ENCODE results near the gene ZNF208.
"Not testable (repeated sequence)": the region's sequence is repeated elsewhere in the genome, so short reads cannot be mapped to it uniquely, and the experiment has no call there.

ZNF208 gene

GRCh38 chr19:22010437-22011143 is at the start of gene ZNF208:
ZNF208 (minus strand) TSS chr19:22010943; CDS start chr19:22010794, 149 bp downstream.
- peak; percentile 18 for DNase-seq

DNA sequence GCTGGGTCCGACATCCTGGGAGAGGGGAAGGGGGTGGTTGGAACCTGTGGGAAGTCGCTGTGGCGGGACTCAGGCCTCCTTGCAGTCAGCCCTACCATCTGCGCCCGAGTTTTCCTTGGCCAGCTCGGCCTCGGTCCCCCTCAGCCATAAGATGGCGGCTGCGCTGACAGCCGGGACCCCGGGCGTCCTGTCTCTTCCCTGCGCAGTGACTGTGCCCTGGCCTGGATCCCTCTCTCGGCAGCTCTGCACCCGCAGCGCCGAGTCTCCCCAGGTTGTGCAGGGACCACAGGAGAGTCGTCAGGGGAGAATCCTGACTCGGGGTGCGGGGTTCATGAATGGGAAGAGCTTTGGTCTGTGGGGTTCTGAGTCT is 41.9 kb upstream of the ZNF208 start:
- peak; percentile 29 for DNase-seq

GRCh38 chr19:22041151-22041550 is 30.4 kb upstream of the ZNF208 start:
- DNase-seq, result not testable (repeated sequence)

DNA sequence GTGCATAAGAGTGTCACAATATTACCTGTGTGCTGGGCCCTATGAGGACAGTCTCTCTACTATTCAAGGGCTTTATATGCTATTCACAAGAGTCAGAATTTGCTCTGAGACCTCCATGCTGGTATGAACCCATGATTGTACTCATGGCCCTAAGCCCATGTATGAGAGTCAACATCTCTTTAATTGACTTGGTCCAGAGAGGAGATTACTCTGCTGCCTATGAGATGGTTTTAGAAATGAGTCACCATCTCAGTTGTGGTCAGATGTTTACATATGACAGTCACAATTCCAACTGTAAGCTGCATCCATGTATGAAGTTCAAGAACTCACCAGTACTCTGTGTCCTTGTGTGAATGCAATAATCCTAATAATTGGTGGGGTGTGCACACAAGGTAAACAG is 19.9 kb upstream of the ZNF208 start:
- DNase-seq, result no peak

GRCh38 chr19:22026687-22027086 is 15.9 kb upstream of the ZNF208 start:
- DNase-seq, result no peak

DNA sequence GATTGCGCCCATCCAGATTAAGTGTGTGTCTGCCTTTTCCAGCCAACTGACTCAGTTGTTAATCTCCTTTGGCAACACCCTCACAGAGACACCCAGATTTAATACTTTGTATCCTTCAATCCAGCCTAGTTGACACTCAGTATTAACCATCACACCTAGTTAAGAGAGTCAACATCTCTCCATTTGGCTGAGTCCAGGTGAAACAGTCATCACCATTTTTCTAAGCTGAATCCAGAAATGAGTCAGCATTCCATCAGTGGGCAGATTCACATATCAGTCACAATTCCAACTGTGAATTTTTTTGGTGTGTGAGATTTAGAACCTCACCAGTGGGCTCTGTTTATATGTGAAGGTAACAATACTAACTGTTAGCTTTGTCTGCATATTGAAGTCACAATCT is 14.8 kb upstream of the ZNF208 start:
- not testable (repeated sequence) for DNase-seq

DNA sequence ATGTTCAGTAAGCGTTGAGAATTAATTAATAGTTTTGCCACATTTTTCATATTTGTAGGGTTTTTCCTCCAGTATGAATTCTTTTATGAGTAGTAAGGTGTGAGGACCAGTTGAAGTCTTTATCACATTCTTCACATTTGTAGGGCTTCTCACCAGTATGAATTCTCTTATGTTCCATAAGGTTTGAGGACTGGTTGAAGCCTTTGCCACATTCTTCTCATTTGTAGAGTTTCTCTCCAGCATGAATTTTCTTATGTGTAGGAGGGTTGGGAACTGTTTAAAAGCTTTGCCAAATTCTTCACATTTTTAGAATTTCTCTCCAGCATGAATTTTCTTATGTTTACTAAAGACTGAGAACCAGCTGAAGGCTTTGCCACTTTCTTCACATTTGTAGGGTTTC is 40.3 kb downstream of the ZNF208 start:
- DNase-seq, result no peak

DNA sequence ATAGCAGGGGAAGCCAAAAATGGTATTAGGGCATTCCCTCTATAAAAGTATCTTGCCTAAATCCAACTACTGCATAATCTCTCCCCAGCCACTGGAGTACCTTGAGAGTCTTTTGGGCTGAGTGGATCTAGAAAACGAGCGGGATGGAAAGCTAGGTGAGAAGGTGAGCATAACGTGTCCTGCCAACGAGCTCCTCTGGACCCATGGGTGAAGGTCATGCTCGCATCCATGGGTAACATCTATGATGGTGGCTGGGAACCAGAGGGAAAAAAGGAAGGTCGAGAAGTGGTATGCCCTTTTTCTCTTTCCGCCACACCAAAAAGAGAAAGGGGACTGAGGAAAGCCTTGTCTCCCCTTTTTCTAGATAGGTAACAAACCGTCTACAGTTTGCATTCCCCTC is 63.0 kb downstream of the ZNF208 start:
- no peak for DNase-seq

- DNase-seq, result no peak
Measured at GRCh38 chr19:21940684-21941083, 70.1 kb downstream of the ZNF208 start.

DNA sequence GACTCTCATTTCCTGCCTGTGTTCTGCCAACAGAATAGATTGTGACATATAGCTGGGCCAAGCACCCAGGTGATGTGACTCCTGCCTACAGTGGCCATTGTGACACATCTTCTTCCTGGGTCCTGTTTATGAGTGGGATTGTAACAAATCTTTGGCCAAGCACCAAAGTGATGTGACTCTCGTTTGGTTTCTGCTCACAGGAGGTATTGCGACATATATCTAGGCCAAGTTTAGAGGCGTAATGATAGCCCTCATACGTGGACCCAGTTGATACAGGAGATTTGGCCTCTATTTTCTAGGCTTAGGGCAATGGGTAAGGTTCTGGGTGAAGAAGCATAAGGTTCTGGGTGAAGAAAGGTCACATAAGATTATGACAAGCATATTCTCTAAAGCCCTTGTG is 76.2 kb downstream of the ZNF208 start:
- no peak for DNase-seq

DNA sequence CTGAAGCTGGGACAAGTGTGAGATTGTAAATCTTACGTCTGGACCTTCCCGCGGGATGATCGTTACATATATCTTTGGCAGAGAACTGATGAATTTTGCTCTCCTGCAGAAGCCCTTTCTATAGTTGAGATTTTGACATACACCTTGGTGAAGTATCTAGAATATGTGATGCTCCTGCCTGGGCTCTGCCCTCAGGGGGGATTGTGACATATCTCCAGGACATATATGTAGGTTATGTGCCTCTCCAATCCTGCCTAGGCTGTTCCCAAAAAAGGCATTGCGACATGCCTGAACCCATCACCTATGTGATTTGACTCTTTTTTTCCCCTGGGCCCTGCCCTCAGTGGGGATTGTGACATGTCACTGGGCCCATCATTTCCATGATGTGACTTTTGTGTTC is 76.6 kb downstream of the ZNF208 start:
- no peak for DNase-seq

GRCh38 chr19:21922276-21922675 is 88.5 kb downstream of the ZNF208 start:
- no peak for DNase-seq

GRCh38 chr19:21921691-21922180 is 89.0 kb downstream of the ZNF208 start:
- no peak for DNase-seq

GRCh38 chr19:21915411-21915810 is 95.3 kb downstream of the ZNF208 start:
- no peak for DNase-seq

- peak; percentile 23 for DNase-seq
Measured at GRCh38 chr19:21912654-21913053, 98.1 kb downstream of the ZNF208 start.

GRCh38 chr19:21910318-21910717 is 100.4 kb downstream of the ZNF208 start:
- DNase-seq, result no peak

GRCh38 chr19:21908066-21908465 is 102.7 kb downstream of the ZNF208 start:
- DNase-seq, result no peak

DNA sequence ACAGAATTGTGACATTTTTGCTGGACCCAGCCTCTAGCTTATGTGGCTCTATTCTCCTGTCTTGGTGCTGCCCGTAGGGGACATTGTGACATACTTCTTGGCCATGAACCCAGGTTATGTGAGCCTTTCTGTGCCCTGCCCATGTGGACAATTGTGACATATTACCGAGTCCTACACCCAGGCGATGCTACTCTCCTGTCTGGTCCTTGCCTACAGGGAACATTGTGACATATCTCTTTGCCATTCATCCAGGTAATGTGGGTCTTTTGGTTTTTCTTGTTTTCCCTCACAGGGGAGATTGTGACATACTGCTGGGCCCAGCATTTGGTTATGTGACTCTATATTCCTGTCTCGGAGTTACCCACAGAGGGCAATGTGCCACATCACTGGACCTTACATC is 103.2 kb downstream of the ZNF208 start:
- no peak for DNase-seq

GRCh38 chr19:21902571-21902970 is 108.2 kb downstream of the ZNF208 start:
- DNase-seq, result no peak

DNA sequence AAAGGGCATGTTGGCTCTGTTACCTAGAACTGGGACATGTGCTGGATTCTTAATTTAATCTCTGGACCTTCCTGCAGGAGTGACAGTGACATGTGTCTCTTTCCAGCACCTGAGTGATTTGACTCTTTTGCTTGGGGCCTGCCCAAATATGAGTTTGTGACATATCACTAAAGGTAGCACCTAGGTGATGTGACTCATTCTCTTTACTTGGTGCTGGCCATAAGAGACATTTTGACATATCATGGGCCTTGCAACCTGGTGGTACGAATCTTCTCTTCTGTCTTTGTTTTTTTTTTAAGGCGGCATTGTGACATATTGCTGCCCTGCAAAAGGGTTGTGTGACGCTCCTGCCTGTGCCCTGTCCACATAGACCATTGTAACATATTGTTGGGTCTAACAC is 108.9 kb downstream of the ZNF208 start:
- DNase-seq, result no peak

DNA sequence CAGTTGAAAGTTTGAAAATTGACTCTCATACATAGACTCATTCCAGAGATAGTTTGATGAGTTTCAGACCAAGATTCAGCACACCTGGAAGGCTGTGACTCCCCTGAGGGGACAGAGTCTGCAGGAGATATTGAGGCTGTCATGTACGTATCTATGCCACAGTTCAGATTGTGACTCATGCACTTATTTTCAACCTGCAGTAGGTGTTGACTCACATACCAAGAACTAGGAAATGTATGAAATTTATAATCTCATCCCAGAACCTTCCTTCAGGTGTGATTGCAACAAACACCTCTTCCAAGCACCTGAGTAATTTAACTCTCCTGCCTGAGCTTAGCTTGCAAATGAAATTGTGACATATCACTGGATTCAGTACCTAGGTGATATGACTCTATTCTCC is 110.3 kb downstream of the ZNF208 start:
- DNase-seq, result no peak

DNA sequence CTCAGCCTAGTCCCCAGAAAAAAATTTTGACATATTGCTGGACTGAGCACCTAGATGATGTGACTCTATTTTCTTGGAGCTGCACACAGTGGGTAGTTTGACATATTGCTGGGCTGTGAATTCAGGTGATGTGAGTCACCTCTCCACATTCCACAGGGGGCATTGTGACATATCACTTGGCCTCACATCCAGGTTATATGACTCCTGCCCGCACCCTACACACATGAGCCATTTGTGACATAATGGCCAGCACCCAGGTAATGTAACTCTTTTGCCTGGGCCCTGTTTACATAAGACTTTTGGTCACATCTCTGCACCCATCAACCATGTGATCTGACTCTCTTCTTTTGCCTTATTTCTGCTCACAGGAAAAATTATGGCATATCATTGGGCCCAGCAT is 119.7 kb downstream of the ZNF208 start:
- DNase-seq, result no peak

DNA sequence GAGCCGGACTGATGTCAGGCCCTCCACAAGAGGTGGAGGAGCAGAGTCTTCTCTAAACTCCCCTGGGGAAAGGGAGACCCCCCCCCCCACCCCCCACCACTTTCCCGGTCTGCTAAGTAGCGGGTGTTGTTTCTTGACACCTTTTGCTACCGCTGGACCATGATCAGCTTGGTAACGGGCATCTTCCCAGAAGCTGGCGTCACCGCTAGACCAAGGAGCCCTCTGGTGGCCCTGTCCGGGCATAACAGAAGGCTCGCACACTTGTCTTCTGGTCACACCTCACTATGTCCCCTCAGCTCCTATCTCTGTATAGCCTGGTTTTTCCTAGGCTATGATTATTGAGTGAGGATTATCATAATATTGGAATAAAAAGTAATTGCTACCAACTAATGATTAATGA is 120.7 kb downstream of the ZNF208 start:
- DNase-seq, result peak; percentile 5

DNA sequence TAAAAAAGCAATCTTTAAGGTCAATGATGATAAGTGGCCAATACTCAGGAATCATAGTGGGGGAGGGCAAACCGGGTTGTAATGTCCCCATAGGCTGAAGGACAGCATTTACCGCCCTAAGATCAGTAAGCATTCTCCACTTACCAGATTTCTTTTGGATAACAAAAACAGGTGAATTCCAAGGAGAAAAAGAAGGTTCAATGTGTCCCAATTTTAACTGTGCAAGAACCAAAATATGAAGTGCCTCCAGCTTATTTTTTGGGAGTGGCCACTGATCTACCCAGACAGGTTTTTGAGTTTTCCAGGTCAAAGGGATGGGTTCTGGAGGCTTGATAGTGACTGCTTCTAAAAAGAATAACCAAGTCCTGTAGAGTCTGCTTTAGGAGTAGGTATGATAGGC is 125.2 kb downstream of the ZNF208 start:
- DNase-seq, result not testable (repeated sequence)

DNA sequence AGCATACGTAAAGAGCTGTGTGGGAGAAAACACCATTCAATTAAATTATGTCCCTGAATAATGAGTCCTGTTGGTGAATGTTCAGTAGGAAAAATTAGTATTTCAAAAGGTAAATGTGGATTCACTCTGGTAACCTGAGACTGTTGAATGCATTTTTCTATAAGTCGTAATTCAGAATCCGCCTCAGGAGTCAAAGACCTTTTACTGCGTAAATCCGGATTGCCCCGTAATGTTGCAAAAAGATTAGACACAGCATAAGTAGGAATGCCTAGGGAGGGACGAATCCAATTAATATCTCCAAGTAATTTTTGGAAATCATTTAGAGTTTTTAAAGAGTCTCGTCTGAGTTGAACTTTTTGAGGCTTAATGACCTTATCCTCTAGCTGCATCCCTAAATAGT is 126.0 kb downstream of the ZNF208 start:
- DNase-seq, result not testable (repeated sequence)

Data from RPMI8226 (cell line).